Activated T-cell treated with anti-CD3 and anti-CD28 coated beads, Interleukin-2, amount 50 U/mL, for 4 hours (primary cell): ENCODE data around the gene TBX2. TPM values are rescaled to one million over a fixed set of nuclear protein-coding genes. Genes with fewer than 3 reads are reported as not detected.

Experiments used
- ATAC-seq, 2 donors: fragments of 200-7000 bp; cut with Tn5 transposase; one replicate each; pipeline ENCODE4 v1.10.0; 2021
- DNase-seq: peaks from one replicate; pipeline ENCODE4 v3.0.0-alpha.2; 2020
- H3K27me3 Mint-ChIP-seq: one replicate; pipeline ENCODE4 v1.8.0; 2021; ENCODE audit warnings: low read depth, mixed read lengths
- H3K36me3 Mint-ChIP-seq: one replicate; pipeline ENCODE4 v1.8.0; 2022; ENCODE audit warnings: mixed read lengths; ENCODE audit not compliant: insufficient read depth
- H3K4me1 Mint-ChIP-seq: one replicate; pipeline ENCODE4 v1.8.0; 2021; ENCODE audit warnings: low read depth, mixed read lengths
- H3K4me3 Mint-ChIP-seq: one replicate; pipeline ENCODE4 v1.8.0; 2021; ENCODE audit warnings: mild to moderate bottlenecking, moderate library complexity, mixed read lengths
- H3K9me3 Mint-ChIP-seq: one replicate; pipeline ENCODE4 v1.8.0; 2021; ENCODE audit warnings: mixed read lengths
- total RNA-seq, 3 donors: library from RNA; stranded (reverse); gene quantifications; one replicate each; pipeline ENCODE4 v1.2.1, GENCODE V29; 2021

The TBX2 gene
- total RNA-seq, 3 donors from 2014 or later = 0.05 to 0.16 (median 0.15) TPM

DNA sequence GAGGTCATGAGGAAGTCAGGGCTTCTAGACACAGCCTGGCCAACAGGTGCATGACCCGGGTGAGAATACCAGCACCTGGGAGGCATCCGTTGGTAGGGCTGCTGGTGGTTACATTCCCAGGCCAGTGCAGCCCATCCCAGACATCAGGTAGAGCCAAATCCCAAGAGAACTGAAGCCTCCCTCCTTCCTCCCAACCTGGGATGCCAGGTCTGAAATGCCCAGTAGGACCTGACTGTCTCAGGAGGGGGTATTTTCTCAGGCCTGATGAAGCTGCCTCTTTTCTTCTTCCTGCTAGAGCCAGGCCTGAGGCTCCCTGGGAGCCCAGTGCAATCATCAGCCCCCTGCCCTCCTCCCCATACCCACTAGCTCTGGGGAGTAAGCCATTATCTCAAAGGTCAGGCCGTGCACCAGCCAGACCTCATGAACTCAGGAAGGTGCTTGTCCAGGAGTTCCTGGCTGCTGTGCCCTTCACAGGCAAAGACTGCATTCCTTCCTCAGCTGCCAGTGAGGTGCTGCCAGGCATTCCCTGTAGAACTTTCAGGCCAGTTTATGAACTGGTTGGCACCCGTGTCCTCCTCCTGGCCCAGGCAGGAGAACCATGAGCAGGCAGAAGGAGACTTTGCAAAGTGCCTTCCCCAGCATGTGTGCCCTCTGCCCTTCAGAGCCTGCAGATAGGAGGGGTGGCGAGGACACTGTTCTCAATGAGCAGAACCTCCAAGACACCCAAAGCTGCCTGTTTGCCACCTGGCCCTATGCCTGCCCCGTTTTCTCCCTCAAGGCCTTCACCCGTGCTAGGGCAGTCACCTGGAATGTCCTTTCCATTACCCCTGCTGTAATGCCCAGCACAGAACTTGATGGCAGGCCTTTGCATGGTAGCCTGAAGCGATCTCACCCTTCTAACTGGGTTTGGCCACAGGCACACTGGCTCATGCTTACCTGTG is 7.6 kb downstream of the TBX2 start:
- Mint-ChIP-seq H3K27me3 (peaks cover 65% of the 10 kb centered on the region), H3K36me3 (no peaks in the 10 kb centered on the region), H3K4me1 (peaks cover 36% of the 10 kb centered on the region), H3K9me3 (no peaks in the 10 kb centered on the region), H3K4me3 (no peak overlapping the region)
- no peak for DNase-seq
- ATAC-seq = no peak

DNA sequence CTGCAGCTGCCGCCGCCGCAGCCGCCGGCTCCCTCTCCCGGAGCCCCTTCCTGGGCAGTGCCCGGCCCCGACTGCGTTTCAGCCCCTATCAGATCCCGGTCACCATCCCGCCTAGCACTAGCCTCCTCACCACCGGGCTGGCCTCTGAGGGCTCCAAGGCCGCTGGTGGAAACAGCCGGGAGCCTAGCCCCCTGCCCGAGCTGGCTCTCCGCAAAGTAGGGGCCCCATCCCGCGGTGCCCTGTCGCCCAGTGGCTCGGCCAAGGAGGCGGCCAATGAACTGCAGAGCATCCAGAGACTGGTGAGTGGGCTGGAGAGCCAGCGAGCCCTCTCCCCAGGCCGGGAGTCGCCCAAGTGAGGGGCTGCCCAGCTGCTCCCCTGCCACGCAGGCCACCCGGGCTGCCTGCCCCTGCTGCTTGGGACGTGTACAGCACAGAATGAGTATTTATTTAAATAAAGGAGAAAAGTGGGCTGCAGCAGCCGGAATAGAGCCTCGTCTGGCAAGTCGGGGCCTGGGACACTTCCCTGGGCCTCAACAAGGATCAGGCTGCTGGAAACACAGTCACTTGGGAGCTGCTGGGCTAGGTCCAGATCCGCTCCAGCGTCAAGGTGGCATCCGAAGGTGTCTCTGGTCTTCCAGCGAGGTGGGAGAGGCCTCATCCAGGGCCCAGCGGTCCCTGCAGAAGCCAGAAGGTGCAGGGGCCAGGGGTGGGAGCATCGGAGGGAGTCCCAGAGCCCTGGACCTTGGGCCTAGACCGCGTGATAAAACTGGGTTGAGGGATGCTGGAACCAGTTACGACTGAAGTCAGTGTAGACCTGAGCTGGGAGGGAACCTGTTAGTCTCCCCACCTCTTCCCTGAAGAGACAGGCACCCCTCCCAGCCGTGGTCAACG is 8.8 kb downstream of the TBX2 start:
- ATAC-seq = no peak
- peaks cover 25% of the 10 kb centered on the region for H3K4me1 Mint-ChIP-seq
- H3K36me3 Mint-ChIP-seq = no peaks in the 10 kb centered on the region
- H3K4me3 Mint-ChIP-seq = peak overlapping the region; percentile 61
- no peaks in the 10 kb centered on the region for H3K9me3 Mint-ChIP-seq
- DNase-seq = no peak
- peaks cover 54% of the 10 kb centered on the region for H3K27me3 Mint-ChIP-seq

DNA sequence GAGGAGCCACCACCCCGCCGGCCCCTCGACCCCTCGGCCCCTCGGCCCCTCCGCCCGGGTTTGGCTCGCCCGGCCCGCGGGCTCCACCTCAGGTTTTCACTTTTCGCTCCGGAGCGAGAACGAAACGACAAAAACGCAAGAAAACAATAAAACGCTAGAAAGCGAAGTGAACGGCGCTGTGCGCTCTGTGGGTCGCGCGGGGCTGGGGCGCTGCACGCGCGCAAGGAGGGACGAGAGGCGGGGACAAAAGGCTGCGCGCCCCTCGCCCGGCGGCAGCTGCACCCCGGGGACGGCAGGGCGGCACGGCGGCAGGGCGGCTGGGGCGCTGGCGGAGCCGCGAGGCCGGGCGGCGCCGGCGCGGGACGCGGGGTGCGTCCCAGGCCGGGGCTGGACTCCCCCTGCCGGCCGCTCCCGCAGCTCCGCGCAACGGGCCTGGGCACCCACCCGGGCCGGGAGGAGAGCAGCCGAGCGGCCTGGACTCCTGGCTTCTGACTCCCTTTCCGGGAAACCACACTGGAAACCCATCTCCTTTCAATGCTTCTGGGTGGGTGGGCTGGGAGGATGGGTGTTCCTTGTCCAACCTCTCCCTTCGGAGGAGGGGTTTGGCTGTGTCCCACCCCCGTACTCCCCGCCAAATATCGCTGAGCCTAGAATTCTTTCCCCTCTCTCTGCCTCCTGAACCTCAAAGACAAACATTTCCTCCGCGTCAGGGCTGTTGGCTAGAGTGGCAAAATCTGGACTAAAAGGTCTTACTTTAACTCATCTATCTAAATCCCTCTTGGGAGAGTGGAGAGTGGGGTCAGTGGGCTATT is 9.9 kb downstream of the TBX2 start:
- ATAC-seq = peak; percentile 28 to 35
- H3K4me1 Mint-ChIP-seq = peaks cover 17% of the 10 kb centered on the region
- H3K27me3 Mint-ChIP-seq = peaks cover 46% of the 10 kb centered on the region
- no peaks in the 10 kb centered on the region for H3K36me3 Mint-ChIP-seq
- peak overlapping the region; percentile 68 for H3K4me3 Mint-ChIP-seq
- H3K9me3 Mint-ChIP-seq = no peaks in the 10 kb centered on the region
- no peak for DNase-seq

DNA sequence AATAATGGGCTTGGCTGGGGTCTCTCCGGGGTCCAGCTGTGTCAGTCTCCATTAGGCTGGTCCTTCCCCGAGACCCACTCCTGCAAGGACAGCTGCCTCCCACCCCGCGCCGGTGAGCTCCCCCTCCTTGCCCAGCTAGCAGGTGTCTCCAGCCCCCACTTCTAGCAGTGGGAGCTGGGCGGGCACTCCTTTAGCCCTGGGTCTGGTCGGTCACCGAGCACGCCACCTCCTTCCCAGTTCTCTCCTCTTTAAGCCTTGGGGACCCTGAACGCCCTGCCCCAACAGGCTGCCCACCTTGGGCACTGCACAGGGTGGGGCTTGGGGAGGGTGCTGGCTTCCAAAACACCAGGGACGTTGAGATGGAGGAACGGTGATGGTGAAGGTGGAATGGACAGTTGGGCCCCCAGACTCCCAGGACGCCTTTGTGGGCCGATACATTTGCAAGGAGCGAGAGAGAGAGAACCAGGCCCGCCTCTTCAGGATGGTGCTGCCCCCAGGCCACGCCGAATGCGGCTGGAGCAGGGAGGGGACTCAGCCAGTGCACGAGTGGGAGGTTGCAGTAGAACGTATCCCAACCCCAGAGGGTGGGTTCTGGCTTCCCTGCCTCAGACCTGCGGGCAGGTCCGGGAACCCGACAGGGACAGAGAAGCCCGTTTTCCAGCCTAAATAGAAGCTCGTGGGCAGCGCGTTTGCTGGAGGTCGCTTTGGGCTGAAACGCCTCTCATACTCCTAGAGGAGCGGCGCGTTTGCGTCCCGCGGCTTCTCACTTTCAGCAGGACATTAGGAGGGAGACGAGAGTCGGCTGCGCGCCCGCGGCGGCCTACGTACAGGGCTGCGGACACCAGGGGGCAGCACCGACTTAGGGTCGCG is 10.7 kb downstream of the TBX2 start:
- ATAC-seq (peak; percentile 46 to 50), DNase-seq (peak; percentile 73)
- Mint-ChIP-seq H3K36me3 (no peaks in the 10 kb centered on the region), H3K9me3 (no peaks in the 10 kb centered on the region), H3K27me3 (peaks cover 43% of the 10 kb centered on the region), H3K4me3 (peak overlapping the region; percentile 68), H3K4me1 (peaks cover 17% of the 10 kb centered on the region)

DNA sequence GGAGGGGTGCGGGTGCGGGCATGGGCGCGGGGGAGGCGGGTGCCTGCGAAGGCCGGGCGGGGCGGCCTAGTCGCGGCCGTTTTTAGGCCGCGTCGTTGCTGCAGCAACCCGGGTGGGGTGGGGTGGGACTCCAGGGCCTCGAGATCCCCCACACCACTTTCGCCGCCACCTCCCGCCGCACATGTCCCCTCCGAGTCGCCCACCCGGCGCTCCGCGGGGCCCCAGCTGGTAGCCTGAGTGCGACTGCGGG is 11.3 kb downstream of the TBX2 start:
- DNase-seq (no peak), ATAC-seq (no peak)
- no peaks in the 10 kb centered on the region for H3K36me3 Mint-ChIP-seq
- peaks cover 42% of the 10 kb centered on the region for H3K27me3 Mint-ChIP-seq
- no peaks in the 10 kb centered on the region for H3K9me3 Mint-ChIP-seq
- H3K4me1 Mint-ChIP-seq = peaks cover 17% of the 10 kb centered on the region
- H3K4me3 Mint-ChIP-seq = no peak overlapping the region

DNA sequence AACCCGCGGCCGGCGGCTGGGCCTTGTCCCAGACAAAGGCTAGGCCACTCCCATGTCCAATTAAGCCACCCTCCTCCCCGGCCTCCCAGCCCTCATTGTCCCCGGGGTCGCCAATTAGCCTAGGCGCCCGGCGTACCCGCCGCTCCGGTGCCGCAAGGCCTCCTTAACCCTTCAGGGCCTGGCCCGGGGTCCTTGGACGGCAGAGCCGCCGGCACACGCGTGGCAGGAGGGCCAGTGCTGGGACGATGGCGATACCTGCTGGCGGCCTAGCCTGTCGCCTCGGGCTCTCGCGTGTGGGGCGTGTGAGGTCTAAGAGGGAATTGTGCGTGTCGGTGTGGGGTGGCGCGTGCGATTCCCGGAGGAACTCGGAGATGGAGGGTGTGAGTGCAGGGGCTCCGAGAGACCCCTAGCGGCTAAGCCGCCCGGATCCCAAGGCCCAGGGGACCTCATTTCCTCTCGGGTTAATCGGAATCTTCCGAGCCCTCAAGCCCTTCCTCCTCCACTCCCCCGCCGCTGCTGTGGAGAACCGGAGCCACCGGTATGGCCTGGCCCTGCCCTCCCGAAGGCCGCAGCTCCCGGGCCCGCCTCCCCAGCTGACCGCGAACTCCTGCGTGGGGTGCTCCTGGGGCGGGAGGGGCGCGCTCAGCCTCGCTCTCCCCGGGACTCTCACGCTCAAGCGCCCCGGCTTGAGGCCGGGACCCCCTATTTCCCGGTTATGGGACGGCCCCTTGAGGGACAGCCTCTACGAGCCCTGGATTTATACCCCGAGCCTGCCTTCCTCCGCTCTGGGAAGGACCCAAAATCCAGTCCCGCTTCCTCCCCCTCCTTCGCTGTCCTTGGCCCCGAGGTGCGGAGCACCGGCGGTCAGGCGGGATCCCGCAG is 11.9 kb downstream of the TBX2 start:
- H3K27me3 Mint-ChIP-seq = peaks cover 37% of the 10 kb centered on the region
- H3K4me1 Mint-ChIP-seq = peaks cover 17% of the 10 kb centered on the region
- no peaks in the 10 kb centered on the region for H3K36me3 Mint-ChIP-seq
- ATAC-seq = peak; percentile 3 to 7
- peak overlapping the region; percentile 54 for H3K4me3 Mint-ChIP-seq
- no peak for DNase-seq
- H3K9me3 Mint-ChIP-seq = no peaks in the 10 kb centered on the region

DNA sequence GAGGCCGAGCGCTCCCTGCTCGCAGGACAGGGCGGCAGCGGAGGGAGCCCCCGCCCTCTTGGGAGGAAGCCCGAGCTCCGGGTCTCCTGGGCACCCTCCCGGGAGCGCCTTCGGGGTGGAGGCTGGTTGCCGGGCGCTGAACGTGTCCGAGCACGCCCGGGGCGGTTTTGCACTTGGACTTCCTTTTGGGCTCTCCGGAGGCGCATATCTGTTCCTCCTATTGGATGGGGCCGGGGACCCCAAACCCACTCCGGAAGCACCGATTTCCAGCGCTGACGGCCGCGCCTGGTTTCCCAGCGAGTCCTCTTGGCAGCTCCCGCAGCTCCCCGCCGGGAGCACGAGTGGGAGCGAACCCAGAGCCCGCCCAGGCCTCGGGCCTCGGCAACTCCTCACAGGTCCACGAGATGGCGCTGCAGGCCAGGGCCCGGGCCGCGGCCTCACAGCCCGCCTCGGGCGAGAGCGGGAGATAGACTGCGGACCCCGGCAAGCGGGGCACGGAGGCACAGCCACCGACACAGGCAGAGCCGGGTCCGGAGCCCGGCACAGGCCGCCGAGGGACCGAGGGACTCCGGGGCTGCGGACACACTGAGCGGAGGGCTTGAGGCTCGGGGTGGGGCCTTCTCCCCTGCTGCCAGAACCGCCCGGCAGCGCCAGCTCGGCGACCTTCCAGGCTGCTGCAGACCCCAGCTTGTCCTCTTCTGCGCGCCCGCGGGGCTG is 12.7 kb downstream of the TBX2 start:
- Mint-ChIP-seq H3K36me3 (no peaks in the 10 kb centered on the region), H3K9me3 (no peaks in the 10 kb centered on the region), H3K27me3 (peaks cover 33% of the 10 kb centered on the region), H3K4me3 (peak overlapping the region; percentile 61), H3K4me1 (peaks cover 17% of the 10 kb centered on the region)
- ATAC-seq = peak; percentile 75 to 77
- DNase-seq = peak; percentile 74

DNA sequence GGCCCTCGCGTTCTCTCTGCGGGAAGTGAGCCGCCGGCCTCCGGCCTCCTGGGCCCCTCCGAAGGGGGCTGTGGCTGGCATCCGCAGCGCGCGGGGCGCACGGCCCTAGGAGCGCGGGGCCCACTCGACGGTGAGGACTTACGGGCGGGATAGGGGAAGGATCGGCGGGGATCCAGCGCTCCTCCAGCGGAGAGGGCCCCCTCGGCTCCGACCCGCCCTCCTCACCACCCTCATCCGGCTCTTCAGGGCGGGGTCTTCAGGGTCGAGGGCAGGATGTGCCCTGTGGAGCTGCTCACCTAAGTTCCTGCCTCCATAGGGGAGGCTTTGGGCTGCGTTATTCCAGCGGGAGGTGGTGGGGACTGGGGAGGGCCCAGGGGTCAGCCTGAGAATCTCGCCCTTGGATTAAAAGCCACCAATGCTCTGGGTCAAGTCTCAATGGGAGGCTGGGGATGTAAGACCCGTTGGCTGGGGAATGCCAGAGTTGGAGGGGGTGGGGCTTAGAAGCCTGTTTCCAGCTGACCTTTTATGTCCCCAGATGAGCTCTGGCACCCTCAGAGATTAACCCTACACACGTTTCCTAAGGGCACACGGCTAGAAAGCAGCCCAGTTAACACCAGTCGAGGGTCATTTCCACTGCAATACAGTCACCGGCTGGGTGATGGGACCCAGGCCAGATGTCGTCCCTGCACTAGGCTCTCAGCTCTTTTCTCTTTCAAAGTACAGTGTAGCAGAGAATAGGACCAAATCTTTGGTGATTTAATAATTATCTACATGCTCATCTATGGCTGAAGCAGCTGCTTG is 13.4 kb downstream of the TBX2 start:
- DNase-seq = no peak
- Mint-ChIP-seq H3K4me1 (peaks cover 17% of the 10 kb centered on the region), H3K9me3 (no peaks in the 10 kb centered on the region), H3K27me3 (peaks cover 30% of the 10 kb centered on the region), H3K36me3 (no peaks in the 10 kb centered on the region), H3K4me3 (peak overlapping the region; percentile 63)
- ATAC-seq = peak in 1 of 2 donors; percentile 1

DNA sequence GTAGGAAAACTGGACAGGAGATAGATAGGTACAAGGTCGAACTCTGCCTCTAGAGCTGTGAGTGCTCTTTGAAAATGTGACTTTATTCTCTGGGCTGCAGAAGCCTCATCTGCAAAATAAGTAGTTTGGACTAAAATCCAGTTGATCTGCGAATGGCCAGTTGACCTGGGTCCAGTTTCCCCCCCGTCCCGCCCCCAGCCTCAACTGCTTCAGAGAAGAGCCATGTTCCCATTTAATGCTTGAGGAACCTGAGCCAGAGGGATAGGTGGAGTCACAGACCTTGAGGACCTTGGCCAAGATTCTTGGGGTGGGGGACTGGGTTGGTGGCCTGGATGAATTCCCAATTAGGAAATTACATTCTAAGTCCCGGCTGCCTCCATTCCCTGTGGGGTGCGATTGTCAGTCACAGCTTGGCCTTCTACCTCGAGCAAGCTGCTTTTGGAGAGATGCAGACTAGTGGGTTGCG is 14.1 kb downstream of the TBX2 start:
- no peaks in the 10 kb centered on the region for H3K9me3 Mint-ChIP-seq
- DNase-seq (no peak), ATAC-seq (no peak)
- no peak overlapping the region for H3K4me3 Mint-ChIP-seq
- H3K4me1 Mint-ChIP-seq = peaks cover 14% of the 10 kb centered on the region
- H3K36me3 Mint-ChIP-seq = no peaks in the 10 kb centered on the region
- peaks cover 25% of the 10 kb centered on the region for H3K27me3 Mint-ChIP-seq

DNA sequence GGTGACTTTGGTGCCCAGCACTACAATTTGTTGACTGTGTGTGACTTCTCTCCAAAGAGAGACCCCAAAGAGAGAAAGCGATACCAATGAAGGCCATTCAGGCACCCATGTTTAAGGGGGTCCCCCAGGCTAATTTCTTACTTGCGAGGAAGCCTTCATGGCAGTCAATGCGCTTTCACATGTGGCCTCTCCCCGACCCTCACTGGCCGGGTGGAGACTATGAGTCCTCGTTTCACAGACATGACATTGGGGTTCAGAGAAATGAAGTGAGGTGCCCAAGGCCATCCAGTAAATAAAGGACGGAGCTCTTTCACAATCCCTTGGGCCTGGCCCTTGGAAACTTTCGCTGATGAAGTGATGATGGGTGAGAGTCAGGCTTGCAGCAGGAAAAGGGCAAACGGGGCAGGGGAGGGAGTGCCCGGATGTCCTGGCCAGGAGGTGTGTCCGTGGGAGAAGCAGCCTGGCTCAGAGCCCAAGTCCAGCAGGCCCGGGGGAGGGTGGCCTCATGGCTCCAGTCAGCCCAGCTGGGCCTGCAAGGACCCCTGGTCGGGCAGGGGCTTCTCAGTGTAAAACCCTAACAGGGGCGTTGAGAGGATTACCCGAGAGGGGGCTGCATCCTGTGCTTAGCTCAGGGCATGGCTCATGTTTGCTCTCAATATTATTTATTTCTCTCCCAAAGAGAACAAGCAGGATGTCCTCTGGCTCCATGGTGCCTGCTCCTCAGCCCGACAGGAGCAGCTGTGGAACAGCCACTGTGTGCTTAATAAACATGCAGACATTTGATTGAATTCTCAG is 14.7 kb downstream of the TBX2 start:
- no peaks in the 10 kb centered on the region for H3K9me3 Mint-ChIP-seq
- H3K27me3 Mint-ChIP-seq = peaks cover 26% of the 10 kb centered on the region
- DNase-seq (no peak), ATAC-seq (no peak)
- H3K36me3 Mint-ChIP-seq = no peaks in the 10 kb centered on the region
- no peak overlapping the region for H3K4me3 Mint-ChIP-seq
- peaks cover 12% of the 10 kb centered on the region for H3K4me1 Mint-ChIP-seq

DNA sequence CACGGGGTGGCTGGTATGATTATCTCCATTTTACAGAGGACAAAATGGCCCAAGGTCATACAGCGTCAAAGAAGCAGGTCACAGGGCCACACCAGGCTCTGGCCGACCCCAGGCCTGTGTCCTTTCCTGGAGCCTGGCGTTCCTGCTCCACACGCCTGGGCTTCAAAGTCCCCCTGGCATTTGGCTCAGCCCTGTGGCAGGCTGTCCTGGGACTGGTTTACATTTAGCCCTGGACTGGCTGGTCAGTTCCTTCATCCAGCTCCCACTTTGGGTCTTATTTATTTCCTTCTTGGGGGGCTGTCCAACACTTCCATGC is 15.3 kb downstream of the TBX2 start:
- Mint-ChIP-seq H3K27me3 (peaks cover 26% of the 10 kb centered on the region), H3K9me3 (no peaks in the 10 kb centered on the region), H3K36me3 (no peaks in the 10 kb centered on the region), H3K4me1 (peaks cover 10% of the 10 kb centered on the region), H3K4me3 (no peak overlapping the region)
- no peak for DNase-seq
- ATAC-seq = no peak
